GM12878 (cell line): ENCODE data around the gene MAPK8. TPM values are rescaled to one million over a fixed set of nuclear protein-coding genes. Genes with fewer than 3 reads are reported as not detected.

Experiments used
- ATAC-seq: fragments of 200-7000 bp; cut with Tn5 transposase; 3 replicates; pipeline ENCODE4 v1.9.1; 2020; ENCODE audit warnings: mild to moderate bottlenecking, moderate library complexity
- BruUV-seq: library from RNA; stranded (reverse); fragments of 400-500 nt; replicated peaks from 2 replicates; lab custom pipeline; 2021; lab: Mats Ljungman, UMichigan
- CTCF ChIA-PET: fragments of 300-600 bp; sonication (Branson Sonifier 250); formaldehyde crosslinking; extraction: SDS; loops from one replicate; lab custom pipeline; 2021; ENCODE audit warnings: inconsistent platforms; lab: Yijun Ruan, JAX
- POLR2A ChIA-PET: fragments of 350-600 bp; formaldehyde crosslinking; extraction: SDS; loops from one replicate; lab custom pipeline; 2021; ENCODE audit warnings: inconsistent platforms; lab: Charles Lee
- RAD21 ChIA-PET: fragments of 300-600 bp; sonication (Branson Sonifier 250); formaldehyde crosslinking; loops from one replicate; lab custom pipeline; 2023; ENCODE audit warnings: antibody characterized with exemption; ENCODE audit not compliant: unreplicated experiment; lab: Charles Lee
- SMC1A ChIA-PET: fragments of 300-600 bp; sonication (Branson Sonifier 250); formaldehyde crosslinking; loops from one replicate; lab custom pipeline; 2023; ENCODE audit not compliant: unreplicated experiment, uncharacterized antibody; lab: Charles Lee
- DNase-seq: peaks from one replicate; pipeline ENCODE4 v3.0.0-alpha.2; 2011; ENCODE audit warnings: low read depth, low spot score
- FAIRE-seq: peaks from 3 replicates; lab custom pipeline; 2011; peaks lifted over from hg19 to GRCh38; lab: Jason Lieb, UNC
- H2AFZ ChIP-seq: 2 replicates; pipeline ENCODE4 v1.6.0; 2011; ENCODE audit warnings: low read depth, low read length, control low read depth; ENCODE audit not compliant: control insufficient read depth
- H3K27ac ChIP-seq: 2 replicates; pipeline ENCODE4 v1.5.1; 2011; ENCODE audit warnings: control low read depth; ENCODE audit not compliant: control insufficient read depth, insufficient read depth
- H3K27me3 ChIP-seq, 2 experiments: replicated peaks in 1 of 2; 2 replicates each; pipeline versions ENCODE4 v1.6.0 to v1.6.1; 2011; ENCODE audit warnings: low read length in 1 of 2; ENCODE audit not compliant: control insufficient read depth in 2 of 2, insufficient read depth in 2 of 2
- H3K36me3 ChIP-seq, 2 experiments: 2 replicates each; pipeline ENCODE4 v1.5.1; 2011; ENCODE audit warnings: low read length in 1 of 2; ENCODE audit not compliant: control insufficient read depth in 2 of 2, insufficient read depth in 2 of 2
- H3K4me1 ChIP-seq: 2 replicates; pipeline ENCODE4 v1.6.1; 2011; ENCODE audit warnings: mild to moderate bottlenecking, low read length, moderate library complexity, mixed read lengths; ENCODE audit not compliant: control insufficient read depth, insufficient read depth
- H3K4me2 ChIP-seq: 2 replicates; pipeline ENCODE4 v1.6.0; 2011; ENCODE audit warnings: control low read depth; ENCODE audit not compliant: control insufficient read depth, insufficient read depth
- H3K4me3 ChIP-seq: fragments of 200-600 bp; sonication (generic); 2 replicates; pipeline ENCODE4 v1.5.1; 2016
- H3K79me2 ChIP-seq: 2 replicates; pipeline ENCODE4 v1.6.0; 2011; ENCODE audit warnings: low read length; ENCODE audit not compliant: control insufficient read depth, insufficient read depth
- H3K9ac ChIP-seq: 2 replicates; pipeline ENCODE4 v1.8.0; 2011; ENCODE audit warnings: low read length, control low read depth, mixed read lengths; ENCODE audit not compliant: control insufficient read depth, insufficient read depth
- H3K9me3 ChIP-seq: replicated peaks from 3 replicates; pipeline ENCODE4 v1.5.1; 2011; ENCODE audit warnings: mild to moderate bottlenecking, low read length; ENCODE audit not compliant: control insufficient read depth, insufficient read depth
- H4K20me1 ChIP-seq: 2 replicates; pipeline ENCODE4 v1.6.0; 2011; ENCODE audit not compliant: control insufficient read depth, insufficient read depth
- ATF2 ChIP-seq: IDR thresholded peaks from 2 replicates; pipeline ENCODE4 v1.6.1; 2012; ENCODE audit warnings: low read length, inconsistent platforms
- GATAD2B ChIP-seq: fragments of 450-650 bp; conservative IDR thresholded peaks from 2 replicates; pipeline ENCODE4 v1.6.1; 2017; ENCODE audit warnings: low read depth, mild to moderate bottlenecking, moderate library complexity
- HCFC1 ChIP-seq: fragments of 150-350 bp; IDR thresholded peaks from 2 replicates; pipeline ENCODE4 v1.6.1; 2014; ENCODE audit warnings: low read length
- NKRF ChIP-seq: fragments of 450-650 bp; conservative IDR thresholded peaks from 2 replicates; pipeline ENCODE4 v1.6.1; 2017; ENCODE audit warnings: mild to moderate bottlenecking, moderate library complexity
- RUNX3 ChIP-seq: IDR thresholded peaks from 2 replicates; pipeline ENCODE4 v1.6.1; 2012; ENCODE audit warnings: low read length, inconsistent platforms
- ZNF217 ChIP-seq: fragments of 450-650 bp; IDR thresholded peaks from 2 replicates; pipeline ENCODE4 v1.6.1; 2017; ENCODE audit warnings: antibody characterized with exemption, mild to moderate bottlenecking
- WGBS: methylation state at CpG from one replicate; pipeline ENCODE4 v1.1.6; 2016; ENCODE audit warnings: low lambda C conversion rate; ENCODE audit not compliant: insufficient replicate concordance, insufficient coverage; ENCODE audit errors: missing lambda C conversion rate; 5-methylcytosine and 5-hydroxymethylcytosine counted together
- in situ Hi-C: fragments of 300-500 bp; cut with MboI; formaldehyde crosslinking; loops from 9 replicates; pipeline ENCODE4 v1.14.3; 2018; ENCODE audit warnings: mixed read lengths
- intact Hi-C: fragments of 100-400 bp; cut with micrococcal nuclease; formaldehyde crosslinking; loops from one replicate; pipeline ENCODE4 v1.14.2; 2022; ENCODE audit not compliant: unreplicated experiment
- polyA plus RNA-seq, 11 experiments: library from polyadenylated mRNA; depleted of rRNA in 4 of 11; unstranded in 6 of 11; stranded (reverse) in 5 of 11; fragments of >200 nt; fragmentation: Nextera tagmentation in 4 of 11; fragmentation: Illumina TruSeq in 1 of 11; extraction: Ambion mirVana in 4 of 11; extraction: Trizol in 1 of 11; gene quantifications; 1 replicate in 1 of 11; 2 replicates in 10 of 11; pipeline versions ENCODE4 v1.2.1 to v1.2.3, GENCODE V29; 2011 to 2016; ENCODE audit warnings: inconsistent platforms in 2 of 11, missing spikeins in 2 of 11, low read depth in 1 of 11
- total RNA-seq, 4 experiments: library from RNA; depleted of rRNA in 3 of 4; stranded (reverse); fragments of >200 nt in 3 of 4; fragmentation: Illumina TruSeq in 1 of 4; extraction: Trizol in 1 of 4; gene quantifications; 2 replicates each; pipeline versions ENCODE4 v1.2.1 to v1.2.3, GENCODE V29; 2013 to 2021

The MAPK8 gene
- total and polyA plus RNA-seq, 10 of the 15 experiments (the other 5 are each of a cell fraction or from before 2014, with no cell fraction given), result 3.9 to 102 (median 40.0) TPM

- Histone ChIP-seq H3K9ac (no peak overlapping the region), H2AFZ (no peak overlapping the region), H3K4me2 (peak overlapping the region; percentile 27; the same call in 1 of the 2 replicates), H3K36me3 (no peaks in the 10 kb centered on the region; a peak in 1 of 4 replicates), H3K4me1 (no peaks in the 10 kb centered on the region), H3K4me3 (no peak overlapping the region), H3K27ac (no peak overlapping the region), H4K20me1 (no peaks in the 10 kb centered on the region), H3K79me2 (peaks cover 5% of the 10 kb centered on the region), H3K27me3 (no peaks in the 10 kb centered on the region), H3K9me3 (no peaks in the 10 kb centered on the region; the same call in 2 of the 3 replicates)
- ChIA-PET CTCF (interaction anchor here (1.6 kb wide), 2 partner anchors 9 to 13 kb away, joined by 3 to 6 read pairs; no protein-coding TSS in a partner anchor), SMC1A (interaction anchor here (0.7 to 1.7 kb wide), 4 partner anchors 8 to 655 kb away, joined by 3 to 7 read pairs (median 4); no protein-coding TSS in a partner anchor), RAD21 (interaction anchor here (0.6 to 1.0 kb wide), 3 partner anchors 8 to 183 kb away, joined by 3 to 4 read pairs (median 3); no protein-coding TSS in a partner anchor), POLR2A (interaction anchor here (0.5 to 0.6 kb wide), 2 partner anchors 10 to 12 kb away, joined by 3 to 4 read pairs; no protein-coding TSS in a partner anchor)
- ATAC-seq (no peak; the same call in 2 of the 3 replicates), FAIRE-seq (no peak), DNase-seq (no peak)
- TSS peak; percentile 0 for BruUV-seq
- WGBS, result 68% methylated on average over 8 of the region's 8 CpGs
- in situ Hi-C loops, result no loop called here
- TF ChIP-seq GATAD2B (no peak), NKRF (no peak), ATF2 (no peak), ZNF217 (no peak), RUNX3 (0 out of 2 replicates have a peak, but pooled peaks have one; percentile 19), HCFC1 (no peak)
- intact Hi-C loops, result no loop called here
Measured at GRCh38 chr10:48317321-48317990, 11.0 kb downstream of the MAPK8 start.
